Measurements from ENCODE around the gene OSM. TPM values are rescaled to one million over a fixed set of nuclear protein-coding genes. Genes with fewer than 3 reads are reported as not detected.

OSM gene
- total and polyA plus RNA-seq, 2 donors (not counting 3 experiments of a cell fraction or from before 2014, with no cell fraction given): not detected

DNA sequence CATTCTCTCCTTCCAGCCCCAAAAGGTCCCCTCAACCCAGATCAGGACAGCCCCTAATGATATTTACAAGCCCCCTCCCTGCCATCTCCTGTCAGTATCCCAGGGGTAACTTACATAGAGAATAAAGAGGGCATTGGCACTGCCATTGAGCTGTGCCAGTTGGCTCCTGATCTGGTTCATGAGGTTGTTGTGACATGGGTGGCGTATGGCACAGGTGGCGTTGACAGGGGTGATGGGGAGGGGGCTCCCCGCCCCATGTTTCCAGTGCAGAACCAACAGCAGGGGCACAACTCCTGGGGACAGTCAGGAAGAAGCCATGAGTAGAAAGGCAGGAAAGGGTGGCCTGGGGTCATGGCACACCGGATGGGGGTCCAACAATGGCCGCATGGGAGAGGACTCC, 22.0 kb downstream of the OSM start:
- FAIRE-seq: no peak
- no peaks in the 10 kb centered on the region for H3K36me3 ChIP-seq (ENCODE audit: control insufficient read depth in 2 of 2, extremely low read depth in 1 of 2, insufficient read depth in 2 of 2, low read length in 2 of 2)
- dilution Hi-C loops (cut with MboI; ENCODE audit: extremely low pct_ligation_motif_present, low sequenced_read_pairs): no loop called here
- DNase-seq (ENCODE audit: low read depth, low spot score): no peak
- no peaks in the 10 kb centered on the region for H4K20me1 ChIP-seq (replicated peaks; ENCODE audit: control insufficient read depth, extremely low read depth, insufficient read depth, low read length)
- no peak overlapping the region for H3K4me2 ChIP-seq (ENCODE audit: insufficient read depth, low read length)
- peaks cover 22 to 25% of the 10 kb centered on the region in 2 experiments for H3K27me3 ChIP-seq (ENCODE audit: control insufficient read depth in 2 of 2, insufficient read depth in 2 of 2, low read length in 2 of 2)
- ChIA-PET CTCF (interaction anchor here (0.5 to 1.1 kb wide), 2 partner anchors 36 to 96 kb away, joined by 3 read pairs; no protein-coding TSS in a partner anchor), POLR2A (no interaction called here)
- H3K79me2 ChIP-seq (ENCODE audit: control insufficient read depth, insufficient read depth, low read length): no peaks in the 10 kb centered on the region
- TF ChIP-seq GATA2 (IDR thresholded peaks at IDR 0.05; ENCODE audit: insufficient read depth, insufficient read length, low read depth, low read length) (no peak), POLR2A (IDR thresholded peaks at IDR 0.05; ENCODE audit: low read depth, low read length) (no peak), POLR2AphosphoS5 (IDR thresholded peaks at IDR 0.05; ENCODE audit: insufficient read depth, low read depth, low read length) (no peak), JUN (IDR thresholded peaks at IDR 0.05; ENCODE audit: borderline replicate concordance, insufficient read depth, insufficient read length, low read depth) (no peak), FOS (IDR thresholded peaks at IDR 0.05; ENCODE audit: borderline replicate concordance, insufficient read depth, low read length) (no peak), EZH2 (IDR thresholded peaks at IDR 0.05; ENCODE audit: borderline replicate concordance, low read depth, low read length, severe bottlenecking) (no peak), MYC (IDR thresholded peaks at IDR 0.05; ENCODE audit: low read depth, low read length) (no peak)
- TF ChIP-seq, protein P1, sequence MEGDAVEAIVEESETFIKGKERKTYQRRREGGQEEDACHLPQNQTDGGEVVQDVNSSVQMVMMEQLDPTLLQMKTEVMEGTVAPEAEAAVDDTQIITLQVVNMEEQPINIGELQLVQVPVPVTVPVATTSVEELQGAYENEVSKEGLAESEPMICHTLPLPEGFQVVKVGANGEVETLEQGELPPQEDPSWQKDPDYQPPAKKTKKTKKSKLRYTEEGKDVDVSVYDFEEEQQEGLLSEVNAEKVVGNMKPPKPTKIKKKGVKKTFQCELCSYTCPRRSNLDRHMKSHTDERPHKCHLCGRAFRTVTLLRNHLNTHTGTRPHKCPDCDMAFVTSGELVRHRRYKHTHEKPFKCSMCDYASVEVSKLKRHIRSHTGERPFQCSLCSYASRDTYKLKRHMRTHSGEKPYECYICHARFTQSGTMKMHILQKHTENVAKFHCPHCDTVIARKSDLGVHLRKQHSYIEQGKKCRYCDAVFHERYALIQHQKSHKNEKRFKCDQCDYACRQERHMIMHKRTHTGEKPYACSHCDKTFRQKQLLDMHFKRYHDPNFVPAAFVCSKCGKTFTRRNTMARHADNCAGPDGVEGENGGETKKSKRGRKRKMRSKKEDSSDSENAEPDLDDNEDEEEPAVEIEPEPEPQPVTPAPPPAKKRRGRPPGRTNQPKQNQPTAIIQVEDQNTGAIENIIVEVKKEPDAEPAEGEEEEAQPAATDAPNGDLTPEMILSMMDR (IDR thresholded peaks at IDR 0.05; ENCODE audit: extremely low read depth in 1 of 2, insufficient read depth in 1 of 2, low read depth in 1 of 2, low read length in 2 of 2): no peak
- TF ChIP-seq, protein P2, sequence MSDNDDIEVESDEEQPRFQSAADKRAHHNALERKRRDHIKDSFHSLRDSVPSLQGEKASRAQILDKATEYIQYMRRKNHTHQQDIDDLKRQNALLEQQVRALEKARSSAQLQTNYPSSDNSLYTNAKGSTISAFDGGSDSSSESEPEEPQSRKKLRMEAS (IDR thresholded peaks at IDR 0.05; ENCODE audit: insufficient read depth, insufficient read length): no peak
- no peak overlapping the region for H3K27ac ChIP-seq (ENCODE audit: insufficient read depth, low read depth, low read length)
- no TSS peak for BruUV-seq (replicated peaks)
- no peak overlapping the region for H3K9ac ChIP-seq (replicated peaks; ENCODE audit: extremely low read depth, insufficient read depth, low read length)
- no peaks in the 10 kb centered on the region for H3K9me3 ChIP-seq (replicated peaks; ENCODE audit: control insufficient read depth, insufficient read depth, low read length)
- intact Hi-C loops (cut with micrococcal nuclease): no loop called here
- no peak overlapping the region for H3K4me3 ChIP-seq (replicated peaks in 1 of 3; ENCODE audit: insufficient read depth in 1 of 3, low read depth in 1 of 3, low read length in 3 of 3)
- peaks cover 11% of the 10 kb centered on the region for H3K4me1 ChIP-seq (ENCODE audit: control insufficient read depth, extremely low read depth, insufficient read depth, low read length)
- H2AFZ ChIP-seq (ENCODE audit: low read depth, low read length): no peak overlapping the region
- no peaks in the 10 kb centered on the region for H3K9me1 ChIP-seq (replicated peaks; ENCODE audit: control insufficient read depth, extremely low read depth, insufficient read depth, low read length)

Measured in endothelial cell of umbilical vein (primary cell).